ENCODE measurements around the gene GRB10.
"Not testable (repeated sequence)": the region's sequence is repeated elsewhere in the genome, so short reads cannot be mapped to it uniquely, and the experiment has no call there.

Gene GRB10

GRCh38 chr7:50594136-50594535 lies 188.6 kb downstream of the GRB10 start:
- Mint-ChIP-seq H3K4me1 (ENCODE audit: low read depth in 2 of 2) (peaks cover 12 to 21% of the 10 kb centered on the region in 2 donors), H3K27me3 (peaks cover 37 to 61% of the 10 kb centered on the region in 2 donors), H3K4me3 (no peak overlapping the region), H3K9me3 (no peaks in the 10 kb centered on the region), H3K36me3 (ENCODE audit: insufficient read depth) (peaks cover 2% of the 10 kb centered on the region), H3K27ac (no peak overlapping the region)
- no peak for DNase-seq
- ATAC-seq (replicated peaks) = no peak

GRCh38 chr7:50592940-50593339 lies 189.8 kb downstream of the GRB10 start:
- no peak overlapping the region for H3K27ac Mint-ChIP-seq
- DNase-seq (no peak), ATAC-seq (replicated peaks) (no peak)
- H3K9me3 Mint-ChIP-seq = no peaks in the 10 kb centered on the region
- H3K4me1 Mint-ChIP-seq (ENCODE audit: low read depth in 2 of 2) = peaks cover 9 to 16% of the 10 kb centered on the region in 2 donors
- no peak overlapping the region for H3K4me3 Mint-ChIP-seq
- H3K27me3 Mint-ChIP-seq = peaks cover 41 to 62% of the 10 kb centered on the region in 2 donors
- H3K36me3 Mint-ChIP-seq (ENCODE audit: insufficient read depth) = peaks cover 2% of the 10 kb centered on the region

- DNase-seq (no peak), ATAC-seq (replicated peaks) (no peak)
- no peak overlapping the region for H3K27ac Mint-ChIP-seq
- H3K4me3 Mint-ChIP-seq = no peak overlapping the region
- peaks cover 9 to 16% of the 10 kb centered on the region in 2 donors for H3K4me1 Mint-ChIP-seq (ENCODE audit: low read depth in 2 of 2)
- peaks cover 41 to 71% of the 10 kb centered on the region in 2 donors for H3K27me3 Mint-ChIP-seq
- no peaks in the 10 kb centered on the region for H3K36me3 Mint-ChIP-seq (ENCODE audit: insufficient read depth)
- no peaks in the 10 kb centered on the region for H3K9me3 Mint-ChIP-seq
Measured at GRCh38 chr7:50591480-50592438, 190.9 kb downstream of the GRB10 start.

- Mint-ChIP-seq H3K4me1 (ENCODE audit: low read depth in 2 of 2) (peaks cover 9 to 16% of the 10 kb centered on the region in 2 donors), H3K36me3 (ENCODE audit: insufficient read depth) (no peaks in the 10 kb centered on the region), H3K27ac (no peak overlapping the region), H3K27me3 (peaks cover 41 to 71% of the 10 kb centered on the region in 2 donors), H3K9me3 (no peaks in the 10 kb centered on the region), H3K4me3 (no peak overlapping the region)
- DNase-seq (no peak), ATAC-seq (replicated peaks) (no peak)
Measured at GRCh38 chr7:50591098-50591479, 191.6 kb downstream of the GRB10 start.

GRCh38 chr7:50590535-50590934 lies 192.2 kb downstream of the GRB10 start:
- no peak for ATAC-seq (replicated peaks)
- peaks cover 41 to 70% of the 10 kb centered on the region in 2 donors for H3K27me3 Mint-ChIP-seq
- no peak for DNase-seq
- no peaks in the 10 kb centered on the region for H3K36me3 Mint-ChIP-seq (ENCODE audit: insufficient read depth)
- H3K9me3 Mint-ChIP-seq = no peaks in the 10 kb centered on the region
- H3K4me1 Mint-ChIP-seq (ENCODE audit: low read depth in 2 of 2) = peaks cover 9 to 16% of the 10 kb centered on the region in 2 donors
- H3K4me3 Mint-ChIP-seq = no peak overlapping the region
- H3K27ac Mint-ChIP-seq = no peak overlapping the region

GRCh38 chr7:50589364-50589763 lies 193.3 kb downstream of the GRB10 start:
- Mint-ChIP-seq H3K9me3 (no peaks in the 10 kb centered on the region), H3K4me3 (no peak overlapping the region), H3K27ac (no peak overlapping the region), H3K36me3 (ENCODE audit: insufficient read depth) (no peaks in the 10 kb centered on the region), H3K27me3 (peaks cover 41 to 60% of the 10 kb centered on the region in 2 donors), H3K4me1 (ENCODE audit: low read depth in 2 of 2) (peaks cover 3 to 4% of the 10 kb centered on the region in 2 donors)
- no peak for DNase-seq
- no peak for ATAC-seq (replicated peaks)

GRCh38 chr7:50588937-50589336 lies 193.8 kb downstream of the GRB10 start:
- ATAC-seq (replicated peaks) (no peak), DNase-seq (no peak)
- Mint-ChIP-seq H3K36me3 (ENCODE audit: insufficient read depth) (no peaks in the 10 kb centered on the region), H3K9me3 (no peaks in the 10 kb centered on the region), H3K27ac (no peak overlapping the region), H3K27me3 (peaks cover 41 to 60% of the 10 kb centered on the region in 2 donors), H3K4me3 (no peak overlapping the region), H3K4me1 (ENCODE audit: low read depth in 2 of 2) (peaks cover 0 to under 1% of the 10 kb centered on the region in 2 donors)

- H3K4me1 Mint-ChIP-seq (ENCODE audit: low read depth in 2 of 2) = no peaks in the 10 kb centered on the region
- H3K27ac Mint-ChIP-seq = no peak overlapping the region
- no peak overlapping the region for H3K4me3 Mint-ChIP-seq
- H3K27me3 Mint-ChIP-seq = peaks cover 38 to 55% of the 10 kb centered on the region in 2 donors
- ATAC-seq (replicated peaks) (no peak), DNase-seq (no peak)
- no peaks in the 10 kb centered on the region for H3K36me3 Mint-ChIP-seq (ENCODE audit: insufficient read depth)
- peaks cover 0 to under 1% of the 10 kb centered on the region in 2 donors for H3K9me3 Mint-ChIP-seq
Measured at GRCh38 chr7:50587737-50588136, 195.0 kb downstream of the GRB10 start.

- DNase-seq = no peak
- no peaks in the 10 kb centered on the region for H3K36me3 Mint-ChIP-seq (ENCODE audit: insufficient read depth)
- H3K4me1 Mint-ChIP-seq (ENCODE audit: low read depth in 2 of 2) = no peaks in the 10 kb centered on the region
- H3K27ac Mint-ChIP-seq = no peak overlapping the region
- no peak for ATAC-seq (replicated peaks)
- H3K27me3 Mint-ChIP-seq = peaks cover 20 to 38% of the 10 kb centered on the region in 2 donors
- H3K4me3 Mint-ChIP-seq = no peak overlapping the region
- H3K9me3 Mint-ChIP-seq = peaks cover 0 to 2% of the 10 kb centered on the region in 2 donors
Measured at GRCh38 chr7:50584793-50585408, 197.8 kb downstream of the GRB10 start.

- Mint-ChIP-seq H3K27ac (no peak overlapping the region), H3K27me3 (peaks cover 21 to 33% of the 10 kb centered on the region in 2 donors), H3K4me1 (ENCODE audit: low read depth in 2 of 2) (no peaks in the 10 kb centered on the region), H3K36me3 (ENCODE audit: insufficient read depth) (no peaks in the 10 kb centered on the region), H3K4me3 (no peak overlapping the region), H3K9me3 (peaks cover 0 to 2% of the 10 kb centered on the region in 2 donors)
- DNase-seq (no peak), ATAC-seq (replicated peaks) (no peak)
Measured at GRCh38 chr7:50584386-50584785, 198.3 kb downstream of the GRB10 start.

- not testable (repeated sequence) for H3K36me3 Mint-ChIP-seq (ENCODE audit: insufficient read depth); H3K27ac Mint-ChIP-seq; ATAC-seq (replicated peaks); H3K4me1 Mint-ChIP-seq (ENCODE audit: low read depth in 2 of 2); H3K4me3 Mint-ChIP-seq; H3K9me3 Mint-ChIP-seq; DNase-seq
- H3K27me3 Mint-ChIP-seq = peaks cover 20 to 32% of the 10 kb centered on the region in 2 donors
Measured at GRCh38 chr7:50583295-50583694, 199.4 kb downstream of the GRB10 start.

GRCh38 chr7:50582271-50582670 lies 200.4 kb downstream of the GRB10 start:
- not testable (repeated sequence) for ATAC-seq (replicated peaks); H3K4me1 Mint-ChIP-seq (ENCODE audit: low read depth in 2 of 2); H3K4me3 Mint-ChIP-seq; H3K27ac Mint-ChIP-seq; H3K36me3 Mint-ChIP-seq (ENCODE audit: insufficient read depth); DNase-seq; H3K9me3 Mint-ChIP-seq
- H3K27me3 Mint-ChIP-seq = peaks cover 29 to 32% of the 10 kb centered on the region in 2 donors

- not testable (repeated sequence) for H3K4me3 Mint-ChIP-seq; H3K36me3 Mint-ChIP-seq (ENCODE audit: insufficient read depth); DNase-seq; H3K9me3 Mint-ChIP-seq; ATAC-seq (replicated peaks); H3K27ac Mint-ChIP-seq; H3K4me1 Mint-ChIP-seq (ENCODE audit: low read depth in 2 of 2)
- peaks cover 29 to 38% of the 10 kb centered on the region in 2 donors for H3K27me3 Mint-ChIP-seq
Measured at GRCh38 chr7:50580666-50581065, 202.0 kb downstream of the GRB10 start.

GRCh38 chr7:50580057-50580456 lies 202.6 kb downstream of the GRB10 start:
- no peak for DNase-seq
- no peak for ATAC-seq (replicated peaks)
- peaks cover 36 to 44% of the 10 kb centered on the region in 2 donors for H3K27me3 Mint-ChIP-seq
- H3K36me3 Mint-ChIP-seq (ENCODE audit: insufficient read depth) = no peaks in the 10 kb centered on the region
- H3K4me3 Mint-ChIP-seq = no peak overlapping the region
- no peak overlapping the region for H3K27ac Mint-ChIP-seq
- H3K9me3 Mint-ChIP-seq = peaks cover 2 to 12% of the 10 kb centered on the region in 2 donors
- peaks cover 0 to 2% of the 10 kb centered on the region in 2 donors for H3K4me1 Mint-ChIP-seq (ENCODE audit: low read depth in 2 of 2)
